ENCODE data around the gene KCNQ1.

Gene KCNQ1

DNA sequence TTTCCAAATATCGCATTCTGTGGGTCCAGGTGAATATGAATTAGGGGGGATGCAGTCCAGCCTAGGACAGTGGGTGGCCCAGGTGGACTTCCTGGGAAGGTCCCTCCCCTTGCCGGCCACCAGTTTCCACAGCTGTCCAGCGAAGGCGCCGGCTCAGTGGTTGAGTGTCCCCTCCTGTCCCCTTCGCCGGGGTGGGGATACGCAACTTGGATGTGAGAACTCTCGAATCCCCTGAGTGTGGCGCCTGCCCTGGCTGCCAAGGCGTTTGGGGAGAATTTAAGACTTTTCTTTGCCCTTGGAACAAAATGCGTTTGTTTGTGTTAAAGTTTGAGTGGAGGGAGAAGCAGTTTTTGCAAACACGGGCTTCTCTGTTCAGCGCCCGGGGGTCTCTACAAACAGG, 131.3 kb downstream of the KCNQ1 start:
- DNase-seq (ENCODE audit: low read depth) = no peak
- TF ChIP-seq, protein P1, sequence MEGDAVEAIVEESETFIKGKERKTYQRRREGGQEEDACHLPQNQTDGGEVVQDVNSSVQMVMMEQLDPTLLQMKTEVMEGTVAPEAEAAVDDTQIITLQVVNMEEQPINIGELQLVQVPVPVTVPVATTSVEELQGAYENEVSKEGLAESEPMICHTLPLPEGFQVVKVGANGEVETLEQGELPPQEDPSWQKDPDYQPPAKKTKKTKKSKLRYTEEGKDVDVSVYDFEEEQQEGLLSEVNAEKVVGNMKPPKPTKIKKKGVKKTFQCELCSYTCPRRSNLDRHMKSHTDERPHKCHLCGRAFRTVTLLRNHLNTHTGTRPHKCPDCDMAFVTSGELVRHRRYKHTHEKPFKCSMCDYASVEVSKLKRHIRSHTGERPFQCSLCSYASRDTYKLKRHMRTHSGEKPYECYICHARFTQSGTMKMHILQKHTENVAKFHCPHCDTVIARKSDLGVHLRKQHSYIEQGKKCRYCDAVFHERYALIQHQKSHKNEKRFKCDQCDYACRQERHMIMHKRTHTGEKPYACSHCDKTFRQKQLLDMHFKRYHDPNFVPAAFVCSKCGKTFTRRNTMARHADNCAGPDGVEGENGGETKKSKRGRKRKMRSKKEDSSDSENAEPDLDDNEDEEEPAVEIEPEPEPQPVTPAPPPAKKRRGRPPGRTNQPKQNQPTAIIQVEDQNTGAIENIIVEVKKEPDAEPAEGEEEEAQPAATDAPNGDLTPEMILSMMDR (IDR thresholded peaks at IDR 0.05; ENCODE audit: insufficient read depth, low read depth, low read length, missing control alignments) = no peak
- H3K4me3 ChIP-seq (ENCODE audit: low read depth, low read length) = no peak overlapping the region

DNA sequence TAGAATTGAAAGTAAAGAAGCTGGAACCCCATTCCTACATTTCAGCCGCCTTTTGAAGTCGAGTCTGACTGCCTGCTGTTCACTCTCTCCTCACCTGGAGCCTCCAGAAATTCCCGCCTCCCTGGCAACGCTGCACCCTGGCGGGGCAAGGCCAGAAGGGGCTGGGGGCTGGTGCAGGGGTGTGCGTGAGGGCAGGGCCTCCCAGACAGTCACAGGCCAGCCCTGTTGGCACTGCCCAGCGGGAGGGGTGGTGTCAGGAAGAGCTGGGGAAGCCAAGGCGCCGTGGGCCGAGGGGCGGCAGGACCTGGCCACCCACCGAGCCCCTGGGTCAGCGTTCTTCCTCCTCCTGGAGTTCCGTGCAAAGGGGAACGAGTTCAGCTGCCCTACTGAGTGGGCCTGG, 131.7 kb downstream of the KCNQ1 start:
- TF ChIP-seq, protein P1 (IDR thresholded peaks at IDR 0.05; ENCODE audit: insufficient read depth, low read depth, low read length, missing control alignments) = no peak
- DNase-seq (ENCODE audit: low read depth) = no peak
- no peak overlapping the region for H3K4me3 ChIP-seq (ENCODE audit: low read depth, low read length)

- H3K4me3 ChIP-seq (ENCODE audit: low read depth, low read length) = no peak overlapping the region
- TF ChIP-seq, protein P1 (IDR thresholded peaks at IDR 0.05; ENCODE audit: insufficient read depth, low read depth, low read length, missing control alignments) = no peak
- DNase-seq (ENCODE audit: low read depth) = no peak
Measured at GRCh38 chr11:2577031-2577990, 132.5 kb downstream of the KCNQ1 start.

- TF ChIP-seq, protein P1 (IDR thresholded peaks at IDR 0.05; ENCODE audit: insufficient read depth, low read depth, low read length, missing control alignments) = no peak
- H3K4me3 ChIP-seq (ENCODE audit: low read depth, low read length) = no peak overlapping the region
- no peak for DNase-seq (ENCODE audit: low read depth)
Measured at GRCh38 chr11:2577991-2578928, 133.5 kb downstream of the KCNQ1 start.

DNA sequence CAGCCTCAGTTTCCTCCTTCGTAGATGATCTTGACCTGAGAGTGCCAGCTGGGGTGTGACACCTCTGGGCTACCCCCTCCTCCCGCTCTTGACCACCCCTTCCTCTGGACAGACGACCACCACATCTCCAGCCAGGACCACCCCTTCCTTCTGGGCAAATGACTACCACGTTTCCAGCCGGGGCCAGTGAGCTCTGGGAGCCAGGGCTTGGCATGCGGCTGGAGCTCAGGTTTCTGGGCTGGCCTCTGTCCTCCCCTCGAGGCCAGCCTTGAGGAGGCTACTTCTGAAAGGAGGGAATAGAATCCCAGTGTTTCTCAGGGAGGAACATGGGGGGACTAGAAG, 134.1 kb downstream of the KCNQ1 start:
- no peak overlapping the region for H3K4me3 ChIP-seq (ENCODE audit: low read depth, low read length)
- TF ChIP-seq, protein P1 (IDR thresholded peaks at IDR 0.05; ENCODE audit: insufficient read depth, low read depth, low read length, missing control alignments) = no peak
- no peak for DNase-seq (ENCODE audit: low read depth)

DNA sequence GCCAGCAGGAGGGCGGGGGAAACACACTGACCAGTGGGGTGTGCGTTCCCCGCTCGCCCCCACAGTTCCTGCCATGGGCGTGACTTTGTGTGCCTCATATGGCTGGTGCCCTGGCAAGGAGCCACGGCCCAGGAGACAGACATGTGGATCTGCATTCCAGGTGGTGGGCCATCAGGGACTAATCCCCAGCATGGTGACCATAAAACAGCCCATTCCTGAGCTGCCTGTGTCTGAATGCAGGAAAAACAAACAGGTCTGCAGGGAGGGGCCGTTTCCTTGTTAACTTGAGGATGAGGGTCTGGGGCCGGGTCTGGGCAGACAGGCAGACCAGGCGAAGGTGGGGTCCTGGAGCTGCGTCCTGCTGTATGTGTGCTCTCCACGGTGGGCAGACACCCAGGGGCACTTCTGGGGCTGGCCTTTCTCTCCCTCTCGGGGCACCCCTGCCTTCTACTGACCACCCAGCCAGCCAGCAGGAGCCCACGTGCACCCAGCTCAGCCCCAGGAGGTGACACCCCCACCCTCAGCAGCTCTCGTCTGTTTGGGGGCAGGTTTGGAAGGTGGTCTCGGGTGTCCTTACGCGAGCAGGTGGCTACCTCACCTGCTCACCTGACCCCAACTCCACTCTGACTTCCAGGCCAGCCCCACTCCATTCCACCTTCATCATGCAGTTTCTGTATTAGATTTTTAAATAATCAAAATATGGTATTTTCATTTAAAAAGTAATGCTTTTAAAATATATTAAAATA, 134.7 kb downstream of the KCNQ1 start:
- TF ChIP-seq, protein P1 (IDR thresholded peaks at IDR 0.05; ENCODE audit: insufficient read depth, low read depth, low read length, missing control alignments) = no peak

More for the DNA sequence above, 134.7 kb downstream of the KCNQ1 start:
- H3K4me3 ChIP-seq (ENCODE audit: low read depth, low read length) = no peak overlapping the region
- no peak for DNase-seq (ENCODE audit: low read depth)
